Mesendoderm (in vitro differentiated cells): Measurements from ENCODE around the gene WDPCP.
A peak's percentile ranks its signal among the peaks of the same experiment; 100 is the strongest.

ENCODE experiments used
- DNase-seq: peaks from one replicate; pipeline ENCODE4 v3.0.0; 2013
- H2AK5ac ChIP-seq: 2 replicates; pipeline ENCODE4 v1.6.1; 2013; ENCODE audit warnings: low read length, inconsistent platforms
- H2BK120ac ChIP-seq: 2 replicates; pipeline ENCODE4 v1.6.1; 2013; ENCODE audit warnings: low read depth, mild to moderate bottlenecking, low read length, moderate library complexity, mixed read lengths
- H2BK15ac ChIP-seq: replicated peaks from 2 replicates; pipeline ENCODE4 v1.6.1; 2013; ENCODE audit warnings: low read depth, mild to moderate bottlenecking, moderate library complexity
- H2BK5ac ChIP-seq: 2 replicates; pipeline ENCODE4 v1.6.1; 2013; ENCODE audit warnings: low read length, inconsistent platforms
- H3K18ac ChIP-seq: 2 replicates; pipeline ENCODE4 v1.6.1; 2013; ENCODE audit warnings: mild to moderate bottlenecking, low read length, mixed read lengths
- H3K23ac ChIP-seq: one replicate; pipeline ENCODE4 v1.6.1; 2013; ENCODE audit warnings: low read length
- H3K27ac ChIP-seq: 2 replicates; pipeline ENCODE4 v1.5.1; 2013; ENCODE audit warnings: low read depth, mild to moderate bottlenecking, inconsistent platforms, low read length, moderate library complexity
- H3K27me3 ChIP-seq: 2 replicates; pipeline ENCODE4 v1.6.1; 2013; ENCODE audit warnings: low read length, control low read depth, mild to moderate bottlenecking, inconsistent platforms; ENCODE audit not compliant: insufficient read depth, poor library complexity
- H3K36me3 ChIP-seq: 2 replicates; pipeline ENCODE4 v1.6.1; 2013; ENCODE audit warnings: low read length, inconsistent platforms; ENCODE audit not compliant: control insufficient read depth, insufficient read depth
- H3K4ac ChIP-seq: one replicate; pipeline ENCODE4 v1.6.1; 2013; ENCODE audit warnings: low read depth, mild to moderate bottlenecking, low read length, moderate library complexity
- H3K4me1 ChIP-seq: 2 replicates; pipeline ENCODE4 v1.6.1; 2013; ENCODE audit warnings: low read depth, low read length, inconsistent platforms; ENCODE audit not compliant: control insufficient read depth
- H3K4me2 ChIP-seq: 2 replicates; pipeline ENCODE4 v1.6.1; 2013; ENCODE audit warnings: low read length
- H3K4me3 ChIP-seq: 2 replicates; pipeline ENCODE4 v1.5.1; 2013; ENCODE audit warnings: mild to moderate bottlenecking, low read length
- H3K56ac ChIP-seq: one replicate; pipeline ENCODE4 v1.6.1; 2013; ENCODE audit warnings: low read length
- H3K79me1 ChIP-seq: 2 replicates; pipeline ENCODE4 v1.6.1; 2013; ENCODE audit warnings: low read length, inconsistent platforms
- H3K79me2 ChIP-seq: 2 replicates; pipeline ENCODE4 v1.6.1; 2013; ENCODE audit warnings: mild to moderate bottlenecking, low read length; ENCODE audit not compliant: control insufficient read depth, insufficient read depth
- H3K9ac ChIP-seq: 2 replicates; pipeline ENCODE4 v1.6.1; 2013; ENCODE audit warnings: low read length, inconsistent platforms
- H4K5ac ChIP-seq: one replicate; pipeline ENCODE4 v1.6.1; 2013; ENCODE audit warnings: low read length
- H4K8ac ChIP-seq: one replicate; pipeline ENCODE4 v1.6.1; 2013; ENCODE audit warnings: low read depth, mild to moderate bottlenecking, control low read depth, low read length, moderate library complexity
- WGBS: extraction: QIAGEN DNeasy Blood & Tissue Kit; methylation state at CpG from one replicate; pipeline ENCODE4 v1.1.7; 2013; ENCODE audit warnings: low lambda C conversion rate, missing lambda C conversion rate; ENCODE audit not compliant: insufficient coverage; ENCODE audit errors: extremely low coverage; 5-methylcytosine and 5-hydroxymethylcytosine counted together

The WDPCP gene

GRCh38 chr2:63344575-63345284 is 243.5 kb downstream of the WDPCP start:
- Histone ChIP-seq H3K79me1 (no peaks in the 10 kb centered on the region), H2BK120ac (no peak overlapping the region), H3K36me3 (no peaks in the 10 kb centered on the region), H3K18ac (no peak overlapping the region), H3K27me3 (no peaks in the 10 kb centered on the region), H2AK5ac (no peak overlapping the region), H3K4ac (no peak overlapping the region), H3K56ac (no peak overlapping the region), H2BK5ac (peak overlapping the region; percentile 84), H2BK15ac (no peak overlapping the region), H3K4me2 (no peak overlapping the region), H3K4me3 (no peak overlapping the region), H4K8ac (no peak overlapping the region), H4K5ac (no peak overlapping the region), H3K23ac (no peak overlapping the region), H3K79me2 (no peaks in the 10 kb centered on the region), H3K9ac (no peak overlapping the region), H3K27ac (peak overlapping the region; percentile 36), H3K4me1 (peaks cover 8% of the 10 kb centered on the region)
- DNase-seq: no peak
- no CpG with 5 or more reads among the region's 2 CpGs for WGBS

- Histone ChIP-seq H3K4me2 (no peak overlapping the region), H2BK5ac (no peak overlapping the region)
- WGBS: no CpG with 5 or more reads among the region's 1 CpG
Observed at GRCh38 chr2:63343397-63344109, 244.7 kb downstream of the WDPCP start.

GRCh38 chr2:63340443-63340842 is 247.8 kb downstream of the WDPCP start:
- no peaks in the 10 kb centered on the region for H3K36me3 ChIP-seq
- H3K79me2 ChIP-seq: no peaks in the 10 kb centered on the region
- no peak for DNase-seq
- H3K27ac ChIP-seq: no peak overlapping the region
- no peaks in the 10 kb centered on the region for H3K79me1 ChIP-seq
- no peak overlapping the region for H3K18ac ChIP-seq
- no peak overlapping the region for H2BK5ac ChIP-seq
- no peak overlapping the region for H2BK120ac ChIP-seq
- no peak overlapping the region for H2BK15ac ChIP-seq
- H3K4me1 ChIP-seq: peaks cover 2% of the 10 kb centered on the region
- no peak overlapping the region for H3K56ac ChIP-seq
- H4K5ac ChIP-seq: no peak overlapping the region
- H3K4me3 ChIP-seq: no peak overlapping the region
- no CpG with 5 or more reads among the region's 1 CpG for WGBS
- no peak overlapping the region for H3K4ac ChIP-seq
- no peak overlapping the region for H3K23ac ChIP-seq
- H3K9ac ChIP-seq: no peak overlapping the region
- no peaks in the 10 kb centered on the region for H3K27me3 ChIP-seq
- H3K4me2 ChIP-seq: no peak overlapping the region
- no peak overlapping the region for H2AK5ac ChIP-seq
- no peak overlapping the region for H4K8ac ChIP-seq

More at GRCh38 chr2:63343397-63344109, 244.7 kb downstream of the WDPCP start:
- Histone ChIP-seq H3K36me3 (no peaks in the 10 kb centered on the region), H2BK120ac (no peak overlapping the region), H3K4me1 (peaks cover 8% of the 10 kb centered on the region), H3K4ac (no peak overlapping the region), H3K9ac (no peak overlapping the region), H3K79me1 (no peaks in the 10 kb centered on the region), H3K4me3 (no peak overlapping the region), H2BK15ac (no peak overlapping the region), H3K79me2 (no peaks in the 10 kb centered on the region), H3K56ac (no peak overlapping the region), H3K18ac (no peak overlapping the region), H4K5ac (no peak overlapping the region), H3K27me3 (no peaks in the 10 kb centered on the region), H2AK5ac (no peak overlapping the region), H3K27ac (no peak overlapping the region), H4K8ac (no peak overlapping the region), H3K23ac (no peak overlapping the region)
- no peak for DNase-seq

DNA sequence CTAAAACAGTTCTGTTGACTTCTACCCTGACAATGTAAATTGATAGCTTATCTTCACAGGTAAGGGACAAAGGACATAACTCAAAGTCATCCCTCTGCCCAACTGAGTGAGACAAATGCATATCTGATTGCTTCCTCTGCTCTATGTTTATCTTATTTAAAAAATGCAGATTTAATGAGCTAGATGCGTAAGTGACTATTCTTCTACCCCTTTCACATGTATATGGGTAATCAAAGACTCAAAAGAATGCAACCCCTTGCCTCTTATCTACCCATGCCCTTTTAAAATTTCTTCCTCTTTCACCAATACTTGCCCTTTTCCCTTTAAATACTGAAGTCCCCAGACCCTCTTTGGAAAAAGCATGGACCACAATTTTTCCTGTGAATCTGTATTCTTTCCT is 253.4 kb downstream of the WDPCP start:
- H3K36me3 ChIP-seq: no peaks in the 10 kb centered on the region
- no peak overlapping the region for H3K18ac ChIP-seq
- H2BK120ac ChIP-seq: no peak overlapping the region
- no peak overlapping the region for H3K27ac ChIP-seq
- no peak overlapping the region for H2BK15ac ChIP-seq
- no peaks in the 10 kb centered on the region for H3K27me3 ChIP-seq
- no peak overlapping the region for H3K23ac ChIP-seq
- no peak overlapping the region for H4K5ac ChIP-seq
- H3K4me2 ChIP-seq: no peak overlapping the region
- no peak overlapping the region for H3K4ac ChIP-seq
- peaks cover 3% of the 10 kb centered on the region for H3K4me1 ChIP-seq
- peak; percentile 59 for DNase-seq
- no peak overlapping the region for H4K8ac ChIP-seq
- no peaks in the 10 kb centered on the region for H3K79me1 ChIP-seq
- H2AK5ac ChIP-seq: no peak overlapping the region
- WGBS: no CpG with 5 or more reads among the region's 1 CpG
- no peak overlapping the region for H3K9ac ChIP-seq
- no peak overlapping the region for H3K56ac ChIP-seq
- no peak overlapping the region for H3K4me3 ChIP-seq
- no peaks in the 10 kb centered on the region for H3K79me2 ChIP-seq
- H2BK5ac ChIP-seq: no peak overlapping the region

DNA sequence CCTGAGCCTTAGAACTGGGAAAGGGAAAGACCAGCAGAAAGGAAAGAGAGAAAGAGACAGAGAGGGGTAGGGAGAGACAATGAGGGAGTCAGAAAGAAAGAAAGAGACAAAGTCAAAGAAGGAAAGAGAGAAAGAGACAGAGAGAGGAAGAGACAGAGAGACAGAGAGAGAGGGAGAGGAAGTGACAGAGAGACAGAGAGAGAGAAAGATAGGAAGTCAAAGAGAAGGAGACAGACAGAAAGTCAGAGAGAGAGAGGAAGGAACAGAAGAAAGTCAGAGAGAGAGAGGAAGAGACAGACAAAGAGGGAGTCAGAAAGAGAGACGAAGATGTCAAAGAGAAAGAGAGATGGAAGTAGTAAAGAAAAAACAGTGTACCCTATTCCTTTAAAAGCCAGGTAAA is 261.8 kb downstream of the WDPCP start:
- Histone ChIP-seq H3K9ac (no peak overlapping the region), H3K4me1 (no peaks in the 10 kb centered on the region), H3K27me3 (no peaks in the 10 kb centered on the region), H4K5ac (no peak overlapping the region), H3K79me1 (no peaks in the 10 kb centered on the region), H3K4me2 (no peak overlapping the region), H3K4ac (peak overlapping the region; percentile 12), H2BK15ac (no peak overlapping the region), H2BK120ac (no peak overlapping the region), H3K36me3 (no peaks in the 10 kb centered on the region), H2BK5ac (peak overlapping the region; percentile 2), H3K18ac (no peak overlapping the region), H3K4me3 (no peak overlapping the region), H3K23ac (no peak overlapping the region), H3K27ac (peak overlapping the region; percentile 2), H4K8ac (no peak overlapping the region), H3K56ac (peak overlapping the region; percentile 67), H2AK5ac (no peak overlapping the region), H3K79me2 (no peaks in the 10 kb centered on the region)
- no peak for DNase-seq
- no CpG with 5 or more reads among the region's 1 CpG for WGBS
